Common myeloid progenitor, CD34-positive (primary cell): ENCODE data around the gene FGF12.

Experiments
- CTCF ChIA-PET: fragments of 350-600 bp; sonication (Branson Sonifier 250); formaldehyde crosslinking; loops from one replicate; lab custom pipeline; 2021; ENCODE audit warnings: antibody characterized with exemption; lab: Charles Lee
- POLR2A ChIA-PET: fragments of 350-600 bp; sonication (Branson Sonifier 250); formaldehyde crosslinking; loops from one replicate; lab custom pipeline; 2021; ENCODE audit warnings: antibody characterized with exemption; lab: Charles Lee
- DNase-seq, 3 donors: peaks; one replicate each; pipeline versions ENCODE4 v3.0.0 to v3.0.0-alpha.2; 2013
- H3K27ac ChIP-seq, 2 experiments: 1 replicate in 1 of 2; 2 replicates in 1 of 2; pipeline ENCODE4 v1.7.0; 2013; ENCODE audit warnings: inconsistent platforms in 2 of 2, low read length in 2 of 2, mild to moderate bottlenecking in 2 of 2, low read depth in 1 of 2, moderate library complexity in 1 of 2; ENCODE audit not compliant: severe bottlenecking in 2 of 2, insufficient read depth in 1 of 2, poor library complexity in 1 of 2
- H3K27me3 ChIP-seq, 5 experiments: replicated peaks in 2 of 5; 1 replicate in 3 of 5; 2 replicates in 2 of 5; pipeline versions ENCODE4 v1.6.1 to v1.7.0; 2013; ENCODE audit warnings: low read length in 4 of 5, mild to moderate bottlenecking in 2 of 5, moderate library complexity in 2 of 5, inconsistent platforms in 1 of 5; ENCODE audit not compliant: insufficient read depth in 5 of 5, control insufficient read depth in 4 of 5
- H3K36me3 ChIP-seq, 4 experiments: 1 replicate in 2 of 4; 2 replicates in 2 of 4; pipeline versions ENCODE4 v1.6.1 to v1.7.0; 2013; ENCODE audit warnings: low read length in 3 of 4, control low read depth in 1 of 4, mild to moderate bottlenecking in 1 of 4; ENCODE audit not compliant: control insufficient read depth in 4 of 4, insufficient read depth in 4 of 4
- H3K4me1 ChIP-seq, 4 experiments: 1 replicate in 3 of 4; 2 replicates in 1 of 4; pipeline versions ENCODE4 v1.6.1 to v1.7.1; 2013; ENCODE audit warnings: low read length in 3 of 4, mild to moderate bottlenecking in 3 of 4, control low read depth in 1 of 4, inconsistent platforms in 1 of 4, moderate library complexity in 1 of 4; ENCODE audit not compliant: control insufficient read depth in 4 of 4, insufficient read depth in 4 of 4; ENCODE audit errors: control extremely low read depth in 1 of 4
- H3K4me3 ChIP-seq, 7 experiments: 1 replicate in 4 of 7; 2 replicates in 3 of 7; pipeline versions ENCODE4 v1.5.1 to v1.7.0; 2013; ENCODE audit warnings: mild to moderate bottlenecking in 7 of 7, low read length in 6 of 7, moderate library complexity in 6 of 7, inconsistent platforms in 2 of 7, low read depth in 2 of 7, control low read depth in 1 of 7; ENCODE audit not compliant: insufficient read depth in 4 of 7, control insufficient read depth in 1 of 7; ENCODE audit errors: extremely low read depth in 1 of 7
- H3K9me3 ChIP-seq, 5 experiments: 1 replicate in 4 of 5; 2 replicates in 1 of 5; pipeline versions ENCODE4 v1.6.1 to v1.7.1; 2013; ENCODE audit warnings: low read length in 4 of 5, mild to moderate bottlenecking in 2 of 5, inconsistent platforms in 1 of 5, low read depth in 1 of 5, moderate library complexity in 1 of 5; ENCODE audit not compliant: control insufficient read depth in 4 of 5, insufficient read depth in 2 of 5; ENCODE audit errors: control extremely low read depth in 1 of 5
- WGBS: methylation state at CpG from one replicate; pipeline ENCODE4 v1.1.5; 2013; ENCODE audit not compliant: insufficient coverage; 5-methylcytosine and 5-hydroxymethylcytosine counted together

Gene FGF12

DNA sequence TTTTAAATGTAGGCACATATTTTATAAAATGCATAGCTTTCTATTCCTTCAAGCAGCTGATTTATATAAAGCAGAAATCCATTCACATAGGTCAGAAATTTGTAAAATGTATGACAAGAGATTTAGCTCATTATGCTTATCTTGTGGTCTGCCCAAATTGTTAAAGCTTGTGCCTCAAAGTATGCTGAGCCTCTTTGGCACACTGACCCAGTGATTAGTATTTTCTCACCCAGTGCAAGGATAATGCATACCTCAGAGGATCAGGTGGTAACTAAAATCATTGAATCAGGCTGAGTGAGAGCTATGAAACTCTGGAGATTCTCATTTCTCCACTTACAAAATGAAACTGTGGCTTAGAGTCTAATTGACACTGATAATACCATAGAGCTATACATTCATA, 533.3 kb downstream of the FGF12 start:
- DNase-seq, result no peak
- CTCF ChIA-PET, result interaction anchor here (1.2 to 2.0 kb wide), 2 partner anchors 229 to 250 kb away, joined by 3 to 6 read pairs; no protein-coding TSS in a partner anchor
- H3K36me3 ChIP-seq, result no peaks in the 10 kb centered on the region
- no peak overlapping the region for H3K27ac ChIP-seq
- no peaks in the 10 kb centered on the region for H3K27me3 ChIP-seq
- H3K4me1 ChIP-seq, result no peaks in the 10 kb centered on the region
- no peaks in the 10 kb centered on the region for H3K9me3 ChIP-seq
- no peak overlapping the region for H3K4me3 ChIP-seq
- POLR2A ChIA-PET, result no interaction called here

DNA sequence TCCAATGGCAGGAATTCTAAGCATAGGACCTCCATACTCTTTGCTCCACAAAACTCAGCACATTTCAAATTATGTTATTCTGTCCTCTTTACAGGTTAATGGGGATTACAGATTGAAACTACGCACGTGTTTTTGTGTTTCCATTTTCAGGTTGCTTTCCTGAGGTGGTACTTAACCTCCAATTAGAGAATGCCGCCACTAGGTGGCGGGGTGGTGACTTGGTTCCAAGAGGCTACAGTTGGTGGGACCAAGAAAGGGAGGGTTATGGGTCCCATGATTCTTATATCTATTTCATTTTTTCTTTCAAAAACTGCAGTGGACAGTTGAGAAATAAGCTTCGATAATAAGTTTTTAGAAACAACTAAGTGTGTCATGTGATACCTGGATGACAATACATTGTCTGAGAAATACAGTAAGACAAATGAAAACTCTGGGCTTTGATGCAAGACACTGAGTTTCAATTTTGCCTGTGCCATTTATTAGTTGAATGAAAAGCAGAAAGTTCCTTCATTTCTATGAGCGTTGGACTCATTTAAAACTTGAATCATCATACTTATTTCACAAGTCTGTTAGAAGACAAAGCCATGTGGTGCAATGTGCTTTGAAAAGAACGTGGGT, 539.0 kb downstream of the FGF12 start:
- H3K4me3 ChIP-seq, result no peak overlapping the region
- no peaks in the 10 kb centered on the region for H3K36me3 ChIP-seq
- CTCF ChIA-PET, result interaction anchor here (0.7 to 4.4 kb wide), 9 partner anchors 10 to 618 kb away, joined by 3 to 47 read pairs (median 5); no protein-coding TSS in a partner anchor
- H3K9me3 ChIP-seq, result no peaks in the 10 kb centered on the region
- POLR2A ChIA-PET, result no interaction called here
- peak; percentile 52 to 79 (median 75) for DNase-seq
- H3K27me3 ChIP-seq, result peaks cover 0 to 2% (median 0%) of the 10 kb centered on the region in 5 experiments
- WGBS, result 31% methylated on average over 5 of the region's 7 CpGs
- H3K27ac ChIP-seq, result no peak overlapping the region
- H3K4me1 ChIP-seq, result peaks cover 0 to 2% (median 0%) of the 10 kb centered on the region in 4 experiments

GRCh38 chr3:192187485-192188051, 539.8 kb downstream of the FGF12 start:
- peaks cover 0 to 2% (median 0%) of the 10 kb centered on the region in 4 experiments for H3K4me1 ChIP-seq
- H3K36me3 ChIP-seq, result no peaks in the 10 kb centered on the region
- DNase-seq, result no peak
- CTCF ChIA-PET, result interaction anchor here (0.8 to 4.4 kb wide), 9 partner anchors 10 to 618 kb away, joined by 3 to 47 read pairs (median 3); no protein-coding TSS in a partner anchor
- 32% methylated on average over 4 of the region's 4 CpGs for WGBS
- H3K4me3 ChIP-seq, result no peak overlapping the region
- POLR2A ChIA-PET, result no interaction called here
- no peaks in the 10 kb centered on the region for H3K9me3 ChIP-seq
- H3K27ac ChIP-seq, result no peak overlapping the region
- peaks cover 0 to 3% (median 0%) of the 10 kb centered on the region in 5 experiments for H3K27me3 ChIP-seq

DNA sequence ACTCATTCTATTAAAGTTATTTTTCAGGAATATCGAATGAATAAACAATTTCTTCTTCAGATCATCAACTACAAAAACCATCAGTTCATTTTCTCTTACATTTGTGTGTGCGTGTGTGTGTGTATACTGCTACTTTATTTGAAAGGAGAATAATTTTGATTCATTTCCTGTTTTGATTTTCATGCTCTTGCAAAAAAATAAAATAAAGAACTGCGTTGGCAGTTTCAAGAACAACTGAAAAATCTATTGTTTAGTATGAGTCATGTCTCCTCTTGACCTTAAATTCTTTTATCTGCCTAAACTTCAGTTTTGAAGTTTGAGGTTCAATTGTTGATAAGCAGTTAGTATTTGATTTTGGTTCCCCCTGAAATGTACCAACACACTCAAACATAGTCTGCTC, 540.8 kb downstream of the FGF12 start:
- Histone ChIP-seq H3K27ac (no peak overlapping the region), H3K27me3 (peaks cover 0 to 3% (median 0%) of the 10 kb centered on the region in 5 experiments), H3K4me1 (peaks cover 0 to 2% (median 0%) of the 10 kb centered on the region in 4 experiments), H3K9me3 (no peaks in the 10 kb centered on the region), H3K36me3 (no peaks in the 10 kb centered on the region), H3K4me3 (no peak overlapping the region)
- POLR2A ChIA-PET, result no interaction called here
- DNase-seq, result no peak
- WGBS, result no CpG with 5 or more reads among the region's 3 CpGs
- CTCF ChIA-PET, result interaction anchor here (1.1 to 4.4 kb wide), 4 partner anchors 15 to 262 kb away, joined by 3 to 47 read pairs (median 19); no protein-coding TSS in a partner anchor

DNA sequence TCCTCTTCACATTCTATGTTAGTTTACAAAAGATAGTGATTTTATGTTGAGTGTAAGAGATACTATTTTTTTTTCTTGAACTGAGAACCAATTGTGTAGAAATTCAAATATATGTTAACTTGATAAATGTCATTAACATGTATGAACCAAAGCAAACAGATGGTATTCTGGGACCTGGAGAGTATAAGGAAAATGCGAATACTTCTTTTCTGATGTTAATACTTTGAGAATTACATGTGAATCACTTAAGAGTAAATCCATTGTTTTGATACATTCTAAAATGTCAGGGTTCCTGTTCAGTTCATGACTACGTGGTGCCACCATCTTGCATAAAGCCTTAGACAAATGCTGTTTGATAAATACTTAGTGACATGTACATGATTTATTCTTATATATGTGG, 541.3 kb downstream of the FGF12 start:
- ChIA-PET POLR2A (no interaction called here), CTCF (interaction anchor here (1.1 kb wide), 1 partner anchor 15 kb away, joined by 3 read pairs; no protein-coding TSS in a partner anchor)
- DNase-seq, result no peak
- peaks cover 0 to 2% (median 0%) of the 10 kb centered on the region in 4 experiments for H3K4me1 ChIP-seq
- H3K27me3 ChIP-seq, result peaks cover 0 to 3% (median 0%) of the 10 kb centered on the region in 5 experiments
- no peak overlapping the region for H3K27ac ChIP-seq
- H3K9me3 ChIP-seq, result no peaks in the 10 kb centered on the region
- H3K36me3 ChIP-seq, result no peaks in the 10 kb centered on the region
- H3K4me3 ChIP-seq, result no peak overlapping the region
- WGBS, result no CpG with 5 or more reads among the region's 2 CpGs

- Histone ChIP-seq H3K9me3 (no peaks in the 10 kb centered on the region), H3K4me1 (peaks cover 0 to 1% (median 0%) of the 10 kb centered on the region in 4 experiments), H3K27ac (no peak overlapping the region), H3K27me3 (peaks cover 0 to 3% (median 0%) of the 10 kb centered on the region in 5 experiments), H3K36me3 (no peaks in the 10 kb centered on the region), H3K4me3 (no peak overlapping the region)
- ChIA-PET CTCF (no interaction called here), POLR2A (no interaction called here)
- no peak for DNase-seq
- WGBS, result 77% methylated on average over 3 of the region's 3 CpGs
Measured at GRCh38 chr3:192183109-192183508, 544.2 kb downstream of the FGF12 start.

DNA sequence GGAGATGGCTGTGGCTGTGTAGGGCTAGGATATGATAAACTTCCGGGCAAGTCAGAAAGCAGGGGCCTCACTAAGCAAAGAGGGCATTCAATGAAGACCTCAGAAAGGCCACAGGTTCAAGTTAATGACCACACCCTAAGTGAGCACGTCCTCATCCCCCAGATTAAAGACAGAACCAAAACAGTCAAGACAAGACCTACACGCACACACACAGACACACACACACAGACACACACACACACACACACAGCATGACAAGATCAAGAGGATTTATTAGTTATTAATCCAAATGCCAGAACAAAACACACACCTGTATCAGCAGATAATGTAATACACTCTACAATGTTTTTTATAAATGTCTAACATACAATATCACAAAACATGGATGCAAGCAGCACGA, 546.2 kb downstream of the FGF12 start:
- Histone ChIP-seq H3K9me3 (no peaks in the 10 kb centered on the region), H3K36me3 (no peaks in the 10 kb centered on the region), H3K27me3 (peaks cover 0 to 3% (median 0%) of the 10 kb centered on the region in 5 experiments), H3K4me1 (no peaks in the 10 kb centered on the region), H3K4me3 (no peak overlapping the region), H3K27ac (no peak overlapping the region)
- 100% methylated on average over 3 of the region's 4 CpGs for WGBS
- ChIA-PET POLR2A (no interaction called here), CTCF (no interaction called here)
- no peak for DNase-seq
